ENCODE data around the gene LRMDA. TPM values are rescaled to one million over a fixed set of nuclear protein-coding genes. Genes with fewer than 3 reads are reported as not detected.

The LRMDA gene
- total RNA-seq, 1 experiment from 2014 or later, result 0.24 TPM

DNA sequence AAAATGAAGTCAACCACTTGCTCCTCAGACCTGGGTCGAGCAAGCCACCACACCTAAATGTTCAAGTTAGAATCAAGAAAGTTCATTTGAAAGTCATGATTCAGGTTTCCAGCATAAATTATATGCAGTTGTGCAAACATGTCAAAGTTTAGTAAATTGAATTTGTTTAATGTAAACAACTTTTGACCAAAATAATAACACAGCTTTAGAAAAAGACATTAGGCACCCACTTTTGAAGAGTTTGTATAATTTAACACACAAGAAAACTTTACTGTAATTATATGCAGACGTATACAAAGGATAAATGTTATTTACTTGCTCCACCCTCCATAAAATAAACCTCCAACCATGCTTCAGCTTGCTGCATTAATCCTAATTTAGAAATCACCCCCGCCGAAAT lies 680.0 kb downstream of the LRMDA start:
- Histone ChIP-seq H3K4me3 (no peak overlapping the region), H3K9me3 (replicated peaks) (no peaks in the 10 kb centered on the region), H3K27me3 (no peaks in the 10 kb centered on the region), H3K36me3 (no peaks in the 10 kb centered on the region), H3K27ac (no peak overlapping the region), H3K4me1 (peaks cover 3% of the 10 kb centered on the region; the same call in 1 of the 2 replicates)
- DNase-seq, result no peak

DNA sequence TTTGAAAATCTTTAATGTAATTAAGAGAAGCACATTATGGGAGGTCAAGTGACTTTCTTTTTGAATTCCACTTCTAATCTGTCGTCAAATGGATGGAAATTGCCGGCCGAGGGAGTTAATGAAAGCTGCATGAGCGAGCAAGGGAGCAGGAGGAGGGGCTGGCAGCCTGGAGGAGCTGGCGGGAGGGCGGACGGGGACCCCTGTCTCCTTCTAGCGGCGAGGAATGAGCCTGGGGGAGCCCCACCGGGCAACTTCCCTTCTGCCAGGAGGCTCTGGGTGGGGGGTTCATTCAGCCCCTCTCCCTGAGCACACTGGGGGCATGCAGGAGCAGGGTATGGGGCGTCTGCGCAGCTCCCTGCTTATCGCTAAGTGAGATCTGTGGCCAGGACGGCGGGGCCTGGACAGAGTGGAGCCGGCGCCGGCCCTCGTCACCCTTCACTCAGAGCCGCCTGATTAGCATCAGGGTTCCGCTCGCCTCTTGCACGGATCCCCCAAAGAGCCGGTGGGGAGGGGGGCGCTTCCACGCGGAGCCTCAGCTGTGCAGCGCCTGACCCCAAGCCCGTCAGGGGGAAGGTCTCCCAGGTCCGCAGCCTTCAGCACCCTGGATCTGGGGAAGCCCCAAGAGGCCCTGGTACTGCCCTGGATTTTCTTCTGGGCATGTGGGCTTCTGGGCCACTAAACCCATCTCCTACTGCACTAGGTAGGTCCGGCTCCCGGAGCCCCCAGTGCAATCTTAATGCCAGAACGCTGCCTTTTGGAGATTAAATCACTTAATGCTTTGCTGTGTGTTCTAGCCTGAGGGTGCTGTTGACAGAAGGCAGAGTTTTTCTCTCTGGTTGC lies 680.8 kb downstream of the LRMDA start:
- Histone ChIP-seq H3K9me3 (replicated peaks) (no peaks in the 10 kb centered on the region), H3K4me3 (no peak overlapping the region), H3K27me3 (no peaks in the 10 kb centered on the region), H3K27ac (no peak overlapping the region), H3K36me3 (no peaks in the 10 kb centered on the region), H3K4me1 (peaks cover 3% of the 10 kb centered on the region; the same call in 1 of the 2 replicates)
- DNase-seq, result no peak

DNA sequence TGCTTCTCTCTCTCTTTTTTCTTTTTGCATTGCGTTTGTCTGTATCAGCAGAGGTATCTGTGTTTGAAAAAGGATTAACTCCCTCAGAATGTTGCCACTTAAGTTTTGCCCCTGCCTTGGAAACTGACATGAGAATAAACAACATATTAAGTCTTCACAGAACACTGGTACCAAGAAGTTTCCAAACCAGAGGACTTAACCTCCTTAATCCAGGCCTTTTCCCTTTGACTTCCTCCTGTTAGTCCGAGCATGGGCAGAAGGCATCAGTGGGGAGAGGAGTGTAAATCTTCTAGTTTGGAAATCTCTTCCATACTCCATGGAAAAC lies 681.4 kb downstream of the LRMDA start:
- no peaks in the 10 kb centered on the region for H3K9me3 ChIP-seq (replicated peaks)
- no peak for DNase-seq
- no peaks in the 10 kb centered on the region for H3K27me3 ChIP-seq
- peaks cover 3% of the 10 kb centered on the region; the same call in 1 of the 2 replicates for H3K4me1 ChIP-seq
- H3K4me3 ChIP-seq, result no peak overlapping the region
- no peaks in the 10 kb centered on the region for H3K36me3 ChIP-seq
- no peak overlapping the region for H3K27ac ChIP-seq

DNA sequence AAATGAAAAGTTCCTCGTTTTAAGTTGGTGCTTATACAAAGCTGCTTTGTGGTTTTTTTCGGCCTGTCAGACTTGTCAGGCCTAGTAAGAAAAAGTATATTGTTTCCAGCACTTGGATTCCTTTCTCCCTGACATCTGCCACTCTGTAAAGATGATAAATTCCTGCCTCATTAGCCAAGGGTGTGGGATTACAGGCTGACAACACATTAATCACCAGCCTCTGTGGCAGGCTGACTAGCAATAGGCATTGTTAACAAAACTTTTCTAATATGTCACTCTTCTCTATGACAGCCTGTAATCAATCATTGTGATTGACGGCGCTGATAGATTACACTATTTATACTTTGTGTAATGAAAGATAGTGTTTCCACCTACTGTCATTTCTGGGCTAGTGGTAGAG lies 682.5 kb downstream of the LRMDA start:
- H3K4me3 ChIP-seq, result no peak overlapping the region
- DNase-seq, result no peak
- peaks cover 3% of the 10 kb centered on the region; the same call in 1 of the 2 replicates for H3K4me1 ChIP-seq
- no peaks in the 10 kb centered on the region for H3K9me3 ChIP-seq (replicated peaks)
- no peaks in the 10 kb centered on the region for H3K36me3 ChIP-seq
- H3K27ac ChIP-seq, result no peak overlapping the region
- H3K27me3 ChIP-seq, result no peaks in the 10 kb centered on the region

DNA sequence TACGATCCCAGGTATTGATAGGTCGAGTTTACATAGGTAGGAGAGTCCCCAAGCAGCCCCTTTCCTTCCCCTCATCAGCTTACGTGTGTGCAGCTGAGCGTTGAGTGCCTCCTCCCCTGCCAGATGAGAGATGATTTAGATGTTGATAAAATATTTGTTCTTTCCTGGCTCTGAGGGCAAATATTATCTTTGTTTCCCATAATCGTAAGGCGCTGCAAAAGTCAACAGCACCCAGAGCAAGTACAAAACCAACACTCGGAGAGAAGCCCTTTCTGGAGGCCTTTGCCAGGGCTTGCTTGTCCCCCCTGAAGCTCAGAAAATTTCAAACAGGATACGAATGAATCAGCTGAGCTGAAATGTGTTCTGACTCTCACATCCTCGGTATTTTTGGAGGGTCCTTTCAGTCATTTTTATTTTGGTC lies 683.2 kb downstream of the LRMDA start:
- Histone ChIP-seq H3K27ac (no peak overlapping the region), H3K27me3 (no peaks in the 10 kb centered on the region), H3K36me3 (no peaks in the 10 kb centered on the region), H3K9me3 (replicated peaks) (no peaks in the 10 kb centered on the region), H3K4me3 (no peak overlapping the region), H3K4me1 (peaks cover 3% of the 10 kb centered on the region; the same call in 1 of the 2 replicates)
- no peak for DNase-seq

DNA sequence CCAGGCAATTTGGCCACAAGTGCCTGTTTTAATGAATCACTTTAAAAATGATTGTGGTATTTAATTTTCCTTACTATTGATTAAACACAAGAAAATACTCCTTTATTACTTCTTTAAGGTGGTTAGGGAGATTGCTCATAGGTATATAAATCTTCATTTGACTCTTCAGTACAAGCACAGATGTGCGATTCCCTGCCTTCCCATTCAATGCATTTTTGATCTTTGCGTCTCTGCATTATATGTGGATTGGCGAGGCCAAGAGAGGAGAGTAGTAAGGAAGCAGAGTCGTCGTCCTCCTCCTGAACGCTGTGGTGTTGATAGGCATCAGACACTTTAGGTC lies 683.7 kb downstream of the LRMDA start:
- no peaks in the 10 kb centered on the region for H3K36me3 ChIP-seq
- no peak overlapping the region for H3K27ac ChIP-seq
- no peak for DNase-seq
- peaks cover 3% of the 10 kb centered on the region; the same call in 1 of the 2 replicates for H3K4me1 ChIP-seq
- H3K9me3 ChIP-seq (replicated peaks), result no peaks in the 10 kb centered on the region
- no peak overlapping the region for H3K4me3 ChIP-seq
- no peaks in the 10 kb centered on the region for H3K27me3 ChIP-seq

DNA sequence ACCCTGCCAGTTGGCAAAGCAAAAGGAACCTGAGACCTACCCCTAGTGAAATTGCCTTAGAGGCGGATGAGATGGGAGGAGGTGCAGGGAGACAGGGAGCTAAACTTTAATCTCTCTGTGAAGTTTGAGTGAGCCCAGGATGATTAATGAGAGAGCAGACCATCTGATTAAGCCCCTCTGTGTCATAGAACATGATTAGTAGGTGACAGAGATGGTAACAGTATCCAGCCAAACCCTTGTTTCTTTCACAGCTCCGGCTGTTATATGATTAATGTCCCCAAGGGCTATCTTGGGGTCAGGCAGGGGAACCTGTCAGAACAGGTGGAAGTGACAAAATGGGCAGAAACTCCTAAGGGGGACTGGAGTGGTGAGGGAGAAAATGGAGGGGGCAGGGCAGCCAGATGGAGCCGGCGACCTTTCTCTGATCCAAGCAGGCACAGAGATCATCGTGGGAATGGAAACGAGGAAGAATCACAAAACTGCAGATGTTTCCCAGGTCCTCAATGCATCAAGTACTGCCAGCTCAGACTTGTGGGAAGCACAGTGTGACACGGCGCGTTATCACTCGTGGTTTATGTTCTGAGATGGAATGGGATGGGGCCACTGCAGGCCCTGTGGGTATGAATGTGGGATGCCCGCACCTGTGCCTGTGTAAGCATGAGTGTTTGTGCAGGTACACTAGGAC lies 684.2 kb downstream of the LRMDA start:
- peak; percentile 11 to 47 for DNase-seq
- no peak overlapping the region for H3K27ac ChIP-seq
- H3K9me3 ChIP-seq (replicated peaks), result no peaks in the 10 kb centered on the region
- no peaks in the 10 kb centered on the region for H3K27me3 ChIP-seq
- peaks cover 3% of the 10 kb centered on the region; the same call in 1 of the 2 replicates for H3K4me1 ChIP-seq
- no peak overlapping the region for H3K4me3 ChIP-seq
- H3K36me3 ChIP-seq, result no peaks in the 10 kb centered on the region

DNA sequence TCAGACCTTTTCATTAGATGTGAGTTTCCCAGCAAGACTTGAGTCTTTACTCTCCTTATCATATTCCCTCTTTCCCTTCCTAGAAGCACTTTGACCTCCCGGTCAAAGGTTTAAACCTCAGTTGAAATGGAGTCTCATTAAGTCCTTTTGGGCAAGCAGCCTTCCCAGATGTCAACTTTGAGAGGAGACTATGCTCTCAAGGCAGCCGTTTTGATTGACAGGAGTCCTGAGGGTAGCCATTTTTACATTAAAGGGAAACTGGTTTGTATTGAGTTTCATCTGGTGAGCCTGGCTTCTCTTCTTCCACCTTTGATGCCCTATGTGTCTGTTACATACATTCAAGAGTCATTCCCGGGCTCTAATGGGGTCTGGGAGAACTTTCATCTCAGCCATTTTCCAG lies 685.1 kb downstream of the LRMDA start:
- Histone ChIP-seq H3K27ac (no peak overlapping the region), H3K36me3 (no peaks in the 10 kb centered on the region), H3K27me3 (no peaks in the 10 kb centered on the region), H3K4me3 (no peak overlapping the region), H3K4me1 (peaks cover 3% of the 10 kb centered on the region; the same call in 1 of the 2 replicates), H3K9me3 (replicated peaks) (no peaks in the 10 kb centered on the region)
- DNase-seq, result no peak

DNA sequence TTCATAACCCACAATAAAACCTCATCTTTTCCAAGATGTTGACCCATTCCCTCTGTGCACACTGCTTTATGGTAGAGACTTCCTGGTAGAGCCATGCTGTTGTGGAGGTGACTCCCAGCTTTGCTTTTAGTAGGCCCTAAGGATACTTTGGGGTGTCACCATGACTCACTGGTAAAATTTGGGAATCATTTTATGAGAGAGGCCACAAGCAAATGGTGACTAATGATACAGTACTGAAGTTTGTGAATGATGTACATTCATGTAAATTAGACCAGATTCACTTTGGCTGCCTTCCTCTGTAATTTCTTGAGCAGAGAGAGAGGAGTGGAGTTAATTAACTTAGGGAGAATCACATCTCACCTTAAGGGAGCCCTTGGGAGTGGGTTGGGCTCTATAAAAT lies 686.5 kb downstream of the LRMDA start:
- no peaks in the 10 kb centered on the region for H3K27me3 ChIP-seq
- H3K4me1 ChIP-seq, result peaks cover 3% of the 10 kb centered on the region; the same call in 1 of the 2 replicates
- no peak overlapping the region for H3K27ac ChIP-seq
- no peak overlapping the region for H3K4me3 ChIP-seq
- H3K9me3 ChIP-seq (replicated peaks), result no peaks in the 10 kb centered on the region
- DNase-seq, result no peak
- no peaks in the 10 kb centered on the region for H3K36me3 ChIP-seq

DNA sequence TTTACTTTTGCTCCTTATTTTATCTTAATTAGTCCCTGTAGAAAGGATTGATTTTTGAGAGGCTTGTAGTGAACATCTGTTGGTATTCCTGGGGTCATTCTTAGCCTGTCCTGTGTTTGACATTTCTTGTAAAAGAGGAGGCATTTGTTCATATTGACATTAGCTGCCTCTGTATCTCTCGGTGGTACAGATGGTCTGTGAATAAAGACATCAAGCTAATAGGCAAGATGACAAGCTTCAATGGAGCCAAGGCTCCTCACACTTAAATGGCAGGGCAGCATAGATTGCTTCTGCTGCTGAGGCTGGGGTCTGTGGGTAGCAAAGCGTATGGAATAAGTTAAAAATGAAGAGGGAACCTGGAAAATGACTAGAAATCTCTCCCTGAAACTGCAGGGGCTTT lies 687.6 kb downstream of the LRMDA start:
- H3K27ac ChIP-seq, result no peak overlapping the region
- no peaks in the 10 kb centered on the region for H3K36me3 ChIP-seq
- no peaks in the 10 kb centered on the region for H3K27me3 ChIP-seq
- H3K4me3 ChIP-seq, result no peak overlapping the region
- H3K9me3 ChIP-seq (replicated peaks), result no peaks in the 10 kb centered on the region
- peaks cover 3% of the 10 kb centered on the region; the same call in 1 of the 2 replicates for H3K4me1 ChIP-seq
- DNase-seq, result no peak

DNA sequence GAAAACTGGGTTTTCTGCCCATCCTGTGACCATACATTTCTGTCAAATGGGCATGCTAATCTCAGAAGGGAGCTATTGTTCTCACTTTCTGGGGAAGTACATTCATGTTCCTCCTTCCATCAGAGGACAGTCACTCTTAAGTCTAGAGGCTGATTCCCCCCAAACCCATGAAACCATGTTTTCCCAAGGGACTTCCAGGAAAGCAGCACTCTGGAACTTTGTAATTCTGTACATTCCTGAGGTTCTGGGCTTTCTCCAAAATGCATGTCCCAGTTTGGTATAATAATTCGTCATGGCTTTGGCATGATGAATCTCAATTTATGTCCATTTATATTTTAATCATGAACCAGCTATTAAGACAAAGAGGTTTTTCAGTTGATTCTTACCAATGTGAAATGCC lies 688.1 kb downstream of the LRMDA start:
- H3K4me3 ChIP-seq, result no peak overlapping the region
- H3K4me1 ChIP-seq, result peaks cover 3% of the 10 kb centered on the region; the same call in 1 of the 2 replicates
- DNase-seq, result no peak
- no peak overlapping the region for H3K27ac ChIP-seq
- no peaks in the 10 kb centered on the region for H3K9me3 ChIP-seq (replicated peaks)
- H3K27me3 ChIP-seq, result no peaks in the 10 kb centered on the region
- H3K36me3 ChIP-seq, result no peaks in the 10 kb centered on the region

DNA sequence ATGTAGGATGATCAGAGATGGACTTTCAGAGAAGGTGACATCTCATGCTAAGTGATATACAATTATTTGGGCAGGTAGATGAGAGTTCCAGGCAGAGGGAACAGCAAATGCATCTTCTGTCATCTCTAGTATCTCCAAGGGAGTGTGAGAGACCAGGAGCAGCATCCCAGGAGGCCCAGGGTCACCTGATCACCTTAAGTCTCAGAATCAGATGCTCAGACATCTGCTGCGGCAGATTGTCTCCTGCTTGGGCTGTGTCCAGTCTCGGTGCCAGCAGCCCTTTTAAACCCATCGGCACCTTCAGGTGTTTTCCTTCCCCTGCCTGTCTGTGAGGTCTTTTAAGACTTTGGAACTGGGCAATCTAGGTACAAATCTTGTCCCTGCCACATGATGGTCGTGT lies 690.6 kb downstream of the LRMDA start:
- no peak for DNase-seq
- H3K36me3 ChIP-seq, result no peaks in the 10 kb centered on the region
- H3K4me3 ChIP-seq, result no peak overlapping the region
- no peaks in the 10 kb centered on the region for H3K4me1 ChIP-seq
- H3K27me3 ChIP-seq, result no peaks in the 10 kb centered on the region
- H3K9me3 ChIP-seq (replicated peaks), result no peaks in the 10 kb centered on the region
- no peak overlapping the region for H3K27ac ChIP-seq

DNA sequence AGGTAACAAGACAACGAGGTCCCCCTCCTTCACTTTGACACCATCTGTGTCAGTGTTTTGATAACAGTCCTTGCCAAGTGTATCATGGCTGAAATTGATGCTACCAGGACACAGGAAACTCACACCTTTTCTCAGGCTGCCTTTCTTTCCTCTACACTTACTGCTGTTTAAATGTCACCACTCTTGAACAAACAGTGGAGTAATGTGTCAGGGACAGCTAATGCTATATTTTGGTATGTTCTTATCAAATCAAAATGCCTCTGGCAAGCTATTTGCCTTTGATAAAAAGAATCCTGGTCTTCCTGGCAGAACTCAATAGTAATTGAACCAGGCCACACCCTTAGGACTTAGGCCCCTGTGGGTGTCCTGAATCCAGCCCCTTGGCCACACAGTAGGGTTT lies 692.9 kb downstream of the LRMDA start:
- Histone ChIP-seq H3K27me3 (no peaks in the 10 kb centered on the region), H3K27ac (no peak overlapping the region), H3K4me3 (no peak overlapping the region), H3K4me1 (no peaks in the 10 kb centered on the region), H3K36me3 (no peaks in the 10 kb centered on the region), H3K9me3 (replicated peaks) (no peaks in the 10 kb centered on the region)
- no peak for DNase-seq

DNA sequence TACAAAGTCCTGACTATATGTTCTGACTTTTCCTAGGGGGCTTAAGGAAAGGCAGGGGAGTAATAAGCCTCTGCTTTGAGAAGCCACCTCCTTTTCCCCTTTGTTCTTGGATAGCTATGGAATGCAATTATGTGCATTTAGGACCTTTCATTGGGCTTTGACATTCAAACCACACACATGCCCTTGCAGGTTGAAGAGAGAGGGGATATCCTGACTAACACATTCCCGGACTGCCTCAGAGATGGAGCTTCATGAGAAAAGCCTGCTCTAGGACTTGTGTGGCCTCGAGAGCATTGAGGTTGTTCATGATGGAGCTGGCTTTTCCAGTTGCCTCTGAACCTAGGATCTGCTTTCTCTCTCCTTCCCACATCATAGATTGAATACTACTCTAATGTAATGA lies 694.5 kb downstream of the LRMDA start:
- DNase-seq, result no peak
- Histone ChIP-seq H3K4me3 (no peak overlapping the region), H3K27ac (no peak overlapping the region), H3K36me3 (no peaks in the 10 kb centered on the region), H3K27me3 (no peaks in the 10 kb centered on the region), H3K9me3 (replicated peaks) (no peaks in the 10 kb centered on the region), H3K4me1 (no peaks in the 10 kb centered on the region)

DNA sequence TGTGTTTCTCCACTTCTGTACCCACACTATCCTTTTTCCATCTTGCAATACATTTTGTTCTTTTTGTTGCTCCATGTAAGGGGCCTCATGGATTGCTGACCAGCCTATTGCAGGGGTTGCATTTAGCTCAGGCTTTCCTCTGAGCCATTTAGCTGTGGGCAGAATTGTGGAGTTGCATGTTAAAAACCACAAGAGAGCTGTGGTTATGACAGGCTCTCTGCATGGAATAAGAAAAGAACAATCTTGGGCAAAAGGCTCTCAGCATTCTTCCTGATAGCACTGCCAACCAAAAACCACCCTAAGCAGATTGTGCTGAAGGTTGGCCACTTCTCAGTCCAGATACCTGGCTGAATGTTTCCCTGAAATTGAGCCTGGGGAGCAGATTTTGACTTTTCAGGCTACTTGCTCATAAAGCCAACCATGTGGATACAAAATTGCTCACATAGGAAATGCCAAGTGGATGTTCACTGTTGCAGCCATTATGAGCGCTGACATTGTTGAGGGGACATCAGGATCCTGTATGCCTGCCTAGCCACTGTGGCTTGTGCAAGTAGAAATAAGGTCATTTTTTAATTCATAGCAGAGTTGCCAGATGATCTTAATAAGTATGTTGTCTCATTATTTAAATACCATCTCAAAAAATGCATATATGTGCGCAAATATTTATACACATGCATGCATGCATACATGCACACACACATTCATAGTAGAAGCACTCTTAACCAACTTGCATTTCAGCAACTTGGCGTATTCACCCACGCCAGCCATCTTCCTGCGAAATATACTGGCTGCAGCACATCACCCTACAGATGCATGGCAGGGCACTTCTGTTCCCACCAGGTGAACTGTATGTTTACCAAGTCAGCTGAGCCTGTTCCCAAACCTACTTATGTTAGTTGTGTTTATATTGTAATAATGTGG lies 695.4 kb downstream of the LRMDA start:
- no peak overlapping the region for H3K4me3 ChIP-seq
- DNase-seq, result no peak
- H3K27ac ChIP-seq, result no peak overlapping the region
- H3K9me3 ChIP-seq (replicated peaks), result no peaks in the 10 kb centered on the region
- H3K4me1 ChIP-seq, result no peaks in the 10 kb centered on the region
- H3K36me3 ChIP-seq, result no peaks in the 10 kb centered on the region
- no peaks in the 10 kb centered on the region for H3K27me3 ChIP-seq

Data from SJCRH30 (cell line).